Measurements from ENCODE around the gene CARNS1.

DNA sequence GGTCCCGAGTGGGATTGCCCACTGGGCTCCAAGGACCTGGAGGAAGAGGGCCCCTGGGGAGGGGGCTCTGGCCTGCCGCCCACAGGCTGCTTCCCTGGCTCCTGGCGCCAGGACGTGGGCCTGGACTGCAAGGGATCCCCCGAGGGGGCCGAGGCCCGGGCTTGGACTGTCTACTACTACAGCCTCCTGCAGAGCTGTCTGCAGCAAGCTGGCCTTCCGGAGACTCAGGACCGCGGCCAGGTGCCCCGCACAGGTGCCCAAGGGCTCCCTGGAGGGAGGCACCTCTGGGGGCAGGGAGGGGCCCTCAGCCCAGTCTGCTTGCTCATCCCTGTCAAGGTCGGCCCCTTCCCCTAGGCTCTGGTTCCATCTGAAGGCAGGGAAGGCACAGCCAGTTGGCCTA lies 1.9 kb downstream of the CARNS1 start:
- TF ChIP-seq MYNN (CRISPR knock-in tag; IDR thresholded peaks at IDR 0.05; ENCODE audit: low read depth) (no peak), ZFAT (CRISPR knock-in tag; conservative IDR thresholded peaks at IDR 0.05) (no peak), SMARCC2 (IDR thresholded peaks at IDR 0.05) (no peak), ZNF547 (CRISPR knock-in tag; IDR thresholded peaks at IDR 0.05) (no peak), HOXA5 (CRISPR knock-in tag; IDR thresholded peaks at IDR 0.05) (no peak), ZNF317 (CRISPR knock-in tag; IDR thresholded peaks at IDR 0.05) (no peak)
- TF ChIP-seq, protein P1, sequence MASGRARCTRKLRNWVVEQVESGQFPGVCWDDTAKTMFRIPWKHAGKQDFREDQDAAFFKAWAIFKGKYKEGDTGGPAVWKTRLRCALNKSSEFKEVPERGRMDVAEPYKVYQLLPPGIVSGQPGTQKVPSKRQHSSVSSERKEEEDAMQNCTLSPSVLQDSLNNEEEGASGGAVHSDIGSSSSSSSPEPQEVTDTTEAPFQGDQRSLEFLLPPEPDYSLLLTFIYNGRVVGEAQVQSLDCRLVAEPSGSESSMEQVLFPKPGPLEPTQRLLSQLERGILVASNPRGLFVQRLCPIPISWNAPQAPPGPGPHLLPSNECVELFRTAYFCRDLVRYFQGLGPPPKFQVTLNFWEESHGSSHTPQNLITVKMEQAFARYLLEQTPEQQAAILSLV (CRISPR knock-in tag; IDR thresholded peaks at IDR 0.05; ENCODE audit: borderline replicate concordance), result no peak
- TF ChIP-seq, protein P2, sequence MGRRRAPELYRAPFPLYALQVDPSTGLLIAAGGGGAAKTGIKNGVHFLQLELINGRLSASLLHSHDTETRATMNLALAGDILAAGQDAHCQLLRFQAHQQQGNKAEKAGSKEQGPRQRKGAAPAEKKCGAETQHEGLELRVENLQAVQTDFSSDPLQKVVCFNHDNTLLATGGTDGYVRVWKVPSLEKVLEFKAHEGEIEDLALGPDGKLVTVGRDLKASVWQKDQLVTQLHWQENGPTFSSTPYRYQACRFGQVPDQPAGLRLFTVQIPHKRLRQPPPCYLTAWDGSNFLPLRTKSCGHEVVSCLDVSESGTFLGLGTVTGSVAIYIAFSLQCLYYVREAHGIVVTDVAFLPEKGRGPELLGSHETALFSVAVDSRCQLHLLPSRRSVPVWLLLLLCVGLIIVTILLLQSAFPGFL (CRISPR knock-in tag; IDR thresholded peaks at IDR 0.05), result no peak
